HG02938 (cell line): ENCODE data around the gene SATB1.
"Not testable (repeated sequence)": the region's sequence is repeated elsewhere in the genome, so short reads cannot be mapped to it uniquely, and the experiment has no call there.

Experiments
- ATAC-seq: cut with Tn5 transposase; IDR thresholded peaks from one replicate; pipeline ENCODE4 v1.9.1; 2021; ENCODE audit warnings: mild to moderate bottlenecking, moderate library complexity; ENCODE audit not compliant: unreplicated experiment

SATB1 gene

DNA sequence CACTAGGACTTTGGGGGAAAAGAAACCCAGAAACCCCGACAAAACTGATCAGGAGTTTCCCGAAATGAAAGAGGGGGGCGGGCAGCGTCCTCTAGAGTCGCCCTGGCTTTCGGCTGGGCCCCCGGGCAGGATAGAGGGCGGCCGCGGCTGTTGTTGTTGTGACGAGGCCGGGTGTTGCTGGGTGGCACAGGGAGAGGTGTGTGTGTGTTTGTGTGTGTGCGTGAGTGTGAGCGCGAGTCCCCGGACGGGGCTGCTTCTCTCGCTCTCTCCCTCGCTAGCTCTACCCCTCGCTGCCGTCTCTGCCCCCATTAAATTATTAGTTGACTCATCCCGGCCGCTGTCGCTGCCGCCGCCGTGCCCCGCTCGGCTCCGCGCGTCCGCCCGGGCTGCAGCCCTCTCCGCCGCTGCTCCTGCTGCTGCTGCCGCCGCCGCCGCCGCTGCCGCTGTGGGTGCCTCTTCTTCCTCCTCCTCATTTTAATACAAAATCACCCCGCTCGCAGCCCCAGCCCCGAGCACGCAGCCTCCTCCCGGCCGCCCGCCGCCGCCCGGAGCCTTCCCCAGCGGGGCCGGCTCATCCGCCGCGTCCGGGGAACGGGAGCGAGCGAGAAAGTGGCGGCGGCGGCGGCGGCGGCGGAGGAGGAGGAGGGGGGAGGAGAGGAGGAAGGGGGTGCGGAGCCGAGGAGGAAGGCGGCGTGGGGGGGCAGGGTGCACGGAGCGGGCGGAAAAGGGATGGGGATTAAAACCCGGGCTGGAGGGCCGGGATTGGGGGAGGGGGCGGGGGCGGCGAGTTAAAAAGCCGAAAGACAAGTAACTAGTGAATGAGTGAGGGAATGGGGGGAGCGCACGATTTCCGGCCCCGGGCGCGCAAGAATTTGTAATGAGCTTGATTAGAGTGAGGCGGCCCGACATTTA lies at the start of gene SATB1:
TSS of gene SATB1 (minus strand) at position 611 of the 912 bp plus-strand sequence. CDS start 4,372 bp downstream, outside the sequence.
- ATAC-seq = peak; percentile 40

DNA sequence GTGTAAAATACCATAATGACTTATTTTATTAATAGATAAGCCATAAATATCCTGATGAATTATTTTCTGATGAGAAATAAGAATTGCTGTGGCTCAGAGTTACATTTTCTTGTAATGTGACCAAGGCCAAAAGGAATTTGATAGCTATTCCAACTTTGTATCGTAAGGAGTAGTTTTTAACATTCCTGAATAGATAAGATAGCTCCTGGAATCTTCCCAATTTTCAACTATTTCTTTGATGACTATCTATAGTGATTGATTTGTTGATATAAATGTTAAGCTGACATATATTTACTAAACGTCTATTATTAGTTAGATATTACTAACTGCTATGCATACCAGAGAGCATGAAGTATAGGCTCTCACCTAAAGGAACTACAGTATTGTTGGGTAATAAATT lies 49.1 kb upstream of the SATB1 start:
- ATAC-seq = no peak

DNA sequence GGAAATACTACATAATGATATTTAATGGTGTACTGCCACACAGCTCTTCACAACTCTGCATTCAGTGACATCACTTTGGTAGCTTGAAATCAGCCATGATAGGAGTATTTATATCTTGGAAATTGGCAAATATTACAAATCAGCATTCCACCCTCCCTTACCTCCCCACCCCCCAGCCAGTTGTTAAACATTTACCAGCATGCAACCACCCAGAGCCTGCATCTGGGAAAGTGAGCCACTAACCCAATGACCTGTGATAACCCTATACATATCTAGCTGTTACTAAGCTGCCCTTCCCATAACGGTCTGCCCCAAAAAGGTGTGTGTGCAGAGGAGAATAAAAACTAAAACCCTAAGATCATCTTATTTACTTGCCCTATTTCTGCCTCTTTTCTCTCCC lies 44.6 kb upstream of the SATB1 start:
- no peak for ATAC-seq

DNA sequence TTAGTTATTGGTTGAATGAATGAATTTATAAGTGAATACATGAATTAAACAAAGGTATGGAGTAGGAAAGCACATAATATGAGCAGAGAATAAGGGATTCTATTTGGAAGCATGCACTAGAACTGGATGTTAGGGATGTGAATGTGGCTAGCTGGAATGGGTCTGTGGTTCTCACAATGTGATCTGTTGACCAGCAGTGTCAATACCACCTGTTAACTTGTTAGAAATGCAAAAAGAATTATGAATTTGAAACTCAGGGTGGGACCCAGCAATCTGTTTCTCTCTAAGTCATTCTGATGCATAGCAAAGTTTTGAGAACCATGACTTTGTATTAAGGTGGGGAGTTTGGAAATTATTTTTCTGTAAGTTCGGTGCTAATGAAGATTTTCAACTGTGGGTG lies 41.0 kb upstream of the SATB1 start:
- no peak for ATAC-seq

DNA sequence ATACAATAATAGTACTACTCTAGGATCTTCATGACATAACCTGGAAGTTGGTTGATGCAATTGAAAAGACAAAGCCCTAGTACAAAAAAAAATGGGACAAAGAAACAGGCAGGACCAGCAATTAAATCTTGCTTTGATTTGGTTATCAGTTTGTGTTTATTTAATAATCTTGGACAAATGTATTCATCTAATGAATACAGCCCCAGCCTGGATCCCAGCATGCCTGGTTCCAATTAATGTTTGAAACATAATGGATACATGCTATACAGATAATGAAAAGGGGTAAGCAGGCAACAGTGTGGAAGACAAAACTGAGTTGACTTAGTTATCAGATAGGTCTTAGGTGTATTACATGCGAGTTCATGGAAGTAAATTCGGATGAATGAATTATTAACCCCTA lies 29.6 kb upstream of the SATB1 start:
- ATAC-seq = no peak

DNA sequence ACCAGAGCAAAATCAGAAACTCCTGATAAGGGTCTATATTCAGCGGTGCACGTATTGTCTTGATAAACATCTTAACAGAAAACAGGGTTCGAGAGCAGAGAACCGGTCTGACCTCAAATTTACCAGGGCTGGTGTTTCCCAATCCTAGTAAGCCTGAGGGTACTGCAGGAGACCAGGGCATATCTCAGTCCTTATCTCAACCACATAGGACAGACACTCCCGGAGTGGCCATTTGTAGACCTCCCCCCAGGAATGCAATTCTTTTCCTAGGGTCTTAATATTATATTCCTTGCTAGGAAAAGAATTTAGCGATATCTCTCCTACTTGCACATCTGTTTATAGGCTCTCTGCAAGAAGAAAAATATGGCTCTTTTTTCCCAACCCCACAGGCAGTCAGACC lies 24.5 kb upstream of the SATB1 start:
- ATAC-seq = not testable (repeated sequence)

DNA sequence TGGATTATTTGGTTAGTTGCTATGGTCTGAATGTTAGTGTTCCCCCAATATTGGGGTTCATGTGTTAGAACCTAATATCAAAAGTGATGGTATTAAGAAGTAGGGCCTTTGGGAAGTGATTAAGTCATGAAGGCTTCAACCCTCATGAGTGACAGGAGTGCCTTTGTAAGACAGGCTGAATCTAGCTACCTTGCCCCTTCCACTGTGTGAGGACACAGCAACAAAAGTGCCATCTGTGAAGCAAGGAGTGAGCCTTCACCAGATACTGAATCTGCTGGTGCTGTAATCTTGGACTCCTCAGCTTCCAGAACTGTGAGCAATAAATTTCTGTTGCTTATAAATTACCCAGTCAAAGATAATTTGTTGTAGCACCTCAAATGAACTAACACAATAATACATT lies 22.6 kb upstream of the SATB1 start:
- no peak for ATAC-seq

DNA sequence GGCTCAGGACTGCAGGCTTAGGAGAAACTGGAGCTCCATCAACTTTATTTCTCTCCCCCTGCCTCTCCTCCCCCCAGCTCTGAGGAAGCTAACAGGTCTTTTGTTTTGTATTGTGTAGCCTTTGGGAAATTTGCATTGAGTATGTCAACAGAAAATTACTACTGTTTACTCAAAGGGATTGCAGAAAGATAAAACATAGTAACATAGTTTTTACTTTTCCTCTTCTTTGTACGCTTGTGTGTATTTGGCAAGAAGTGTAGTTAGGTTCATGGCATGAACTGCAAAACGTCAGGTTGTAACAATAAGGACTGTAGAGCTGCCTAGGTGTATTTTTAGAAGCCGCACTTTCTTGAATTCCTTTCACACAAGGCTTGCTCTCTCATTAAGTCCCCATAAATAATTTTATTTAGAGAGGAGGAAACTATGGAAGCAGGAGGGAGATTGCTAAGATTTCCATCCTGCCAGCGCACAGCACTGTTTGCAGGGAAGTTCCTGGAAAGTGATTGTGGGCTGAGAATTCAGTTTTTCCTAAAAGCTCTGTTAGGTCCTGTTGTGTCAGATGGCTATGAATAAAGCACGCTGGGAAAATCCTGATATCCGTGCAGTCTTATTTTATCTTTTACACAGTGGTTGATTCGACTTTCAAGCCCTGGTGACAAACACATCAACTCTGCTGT lies 21.1 kb upstream of the SATB1 start:
- no peak for ATAC-seq

DNA sequence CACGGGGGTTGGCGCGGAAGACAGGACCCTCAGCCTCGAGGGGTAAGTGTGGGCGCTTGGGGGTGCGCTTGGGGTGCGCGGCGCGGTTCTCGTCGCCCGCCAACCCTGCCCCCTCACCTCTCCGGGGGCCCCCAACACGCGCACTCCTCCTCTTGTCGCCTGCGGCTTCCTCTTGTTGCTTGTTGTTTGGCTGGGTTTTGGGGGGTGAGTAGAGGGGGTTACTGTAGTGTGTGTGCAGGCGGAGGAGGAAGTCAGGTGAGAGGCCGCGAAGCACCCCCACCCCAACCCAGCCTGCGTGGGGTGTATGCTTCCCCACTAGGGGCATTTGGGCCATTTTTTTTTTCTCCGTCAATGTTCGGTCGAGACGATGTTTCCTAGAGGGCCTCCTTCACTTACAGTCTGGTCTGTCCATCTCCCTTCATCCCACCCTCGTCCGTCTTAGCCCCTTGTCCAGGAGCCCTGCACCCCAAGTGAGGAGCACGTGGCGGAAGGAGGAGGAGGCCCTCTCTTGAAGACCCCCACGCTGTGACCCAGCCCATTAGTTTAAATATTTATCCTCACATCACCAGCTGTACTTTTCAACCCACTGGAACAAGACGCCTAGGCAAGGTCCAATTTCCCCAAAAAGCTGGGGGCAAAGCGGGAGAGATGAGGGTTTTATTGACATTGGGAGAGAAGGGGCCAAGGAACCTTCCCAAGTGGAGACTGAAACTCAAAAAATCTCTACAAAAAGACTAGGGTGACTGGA lies 20.4 kb upstream of the SATB1 start:
- ATAC-seq = peak; percentile 29

DNA sequence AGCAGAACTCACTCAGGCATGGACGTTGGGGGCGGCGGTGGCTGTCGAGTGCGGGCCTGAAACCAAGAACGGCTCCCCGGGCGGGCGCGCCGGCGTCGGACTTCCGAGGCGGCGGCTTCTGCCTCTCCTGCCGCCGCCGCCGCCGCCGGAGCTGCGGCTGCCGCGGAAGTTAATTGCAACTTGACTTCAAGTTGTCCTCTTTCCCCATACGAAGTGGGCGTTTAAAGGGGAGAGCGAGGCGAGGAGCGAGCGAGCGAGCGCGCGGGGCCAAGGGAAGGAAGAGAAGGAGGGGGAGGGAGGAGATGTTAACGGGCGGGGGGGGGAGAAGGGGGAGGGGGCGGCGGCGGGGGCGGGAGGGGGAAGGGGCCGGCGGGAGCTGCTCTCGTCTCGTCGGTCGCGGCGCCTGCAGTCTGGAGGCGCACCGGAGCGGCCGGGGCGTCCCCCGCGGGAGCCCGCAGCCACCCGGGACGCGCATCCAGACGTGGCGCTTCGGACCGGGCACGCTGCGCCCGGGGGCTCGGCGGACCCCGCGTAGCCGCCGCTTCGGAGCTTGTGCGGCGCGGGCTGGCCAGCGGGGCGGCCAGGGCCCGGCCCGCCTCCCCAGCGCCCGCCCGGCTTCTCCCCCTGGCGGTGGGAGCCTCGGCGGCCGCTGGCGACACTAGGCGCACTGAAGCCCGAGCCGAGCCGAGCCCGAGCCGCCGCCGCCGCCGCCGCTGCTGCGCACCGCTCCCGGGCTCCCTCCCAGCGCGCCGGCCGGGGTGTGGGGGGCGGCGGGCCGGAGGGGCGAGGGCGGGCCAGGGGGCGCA lies 19.7 kb upstream of the SATB1 start:
- ATAC-seq = peak; percentile 71

DNA sequence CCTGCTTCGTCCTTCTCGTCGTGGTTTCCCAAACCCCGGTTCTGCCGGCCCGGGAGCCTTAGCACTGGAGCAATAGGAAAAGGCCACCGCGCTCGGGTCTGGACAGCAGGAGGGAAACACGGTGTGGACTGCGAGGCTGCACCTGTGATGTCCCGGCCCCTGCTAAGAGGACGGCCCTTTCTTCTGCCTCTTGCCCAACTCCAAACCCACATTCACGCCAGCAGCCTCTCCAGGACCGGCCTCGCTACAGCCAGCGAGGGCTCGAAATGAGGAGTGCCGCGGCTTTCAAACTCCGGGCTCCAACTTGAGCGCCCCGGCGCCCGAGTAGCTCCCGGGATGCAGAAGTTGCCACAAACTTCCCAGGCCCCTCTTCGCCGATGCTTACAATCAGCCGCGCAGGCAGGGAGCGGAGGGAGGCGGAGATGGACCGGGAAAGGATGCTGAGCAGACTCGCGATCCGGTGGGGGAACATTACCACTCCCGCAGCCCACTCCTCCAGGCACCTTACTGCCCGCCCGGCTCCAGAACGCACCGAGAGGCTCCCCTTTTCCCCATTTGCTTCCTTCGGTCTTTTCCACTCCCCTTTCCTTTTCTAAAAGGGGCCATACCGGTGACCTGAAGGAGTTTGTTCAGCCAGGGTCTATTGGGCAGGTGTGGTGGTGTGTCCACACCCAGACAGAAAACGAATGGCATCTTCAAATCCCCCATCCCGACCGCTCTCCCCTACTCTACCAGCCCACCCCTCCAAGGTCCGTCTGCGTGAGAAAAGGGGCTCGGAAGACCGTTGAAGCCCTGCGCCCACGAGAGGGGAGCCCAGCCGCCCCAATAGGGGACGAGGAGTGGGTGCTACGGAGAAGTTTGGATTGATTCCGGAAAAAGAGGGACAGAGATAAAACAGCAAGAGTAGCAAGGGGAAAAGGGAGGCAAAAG lies 18.8 kb upstream of the SATB1 start:
- ATAC-seq = no peak

DNA sequence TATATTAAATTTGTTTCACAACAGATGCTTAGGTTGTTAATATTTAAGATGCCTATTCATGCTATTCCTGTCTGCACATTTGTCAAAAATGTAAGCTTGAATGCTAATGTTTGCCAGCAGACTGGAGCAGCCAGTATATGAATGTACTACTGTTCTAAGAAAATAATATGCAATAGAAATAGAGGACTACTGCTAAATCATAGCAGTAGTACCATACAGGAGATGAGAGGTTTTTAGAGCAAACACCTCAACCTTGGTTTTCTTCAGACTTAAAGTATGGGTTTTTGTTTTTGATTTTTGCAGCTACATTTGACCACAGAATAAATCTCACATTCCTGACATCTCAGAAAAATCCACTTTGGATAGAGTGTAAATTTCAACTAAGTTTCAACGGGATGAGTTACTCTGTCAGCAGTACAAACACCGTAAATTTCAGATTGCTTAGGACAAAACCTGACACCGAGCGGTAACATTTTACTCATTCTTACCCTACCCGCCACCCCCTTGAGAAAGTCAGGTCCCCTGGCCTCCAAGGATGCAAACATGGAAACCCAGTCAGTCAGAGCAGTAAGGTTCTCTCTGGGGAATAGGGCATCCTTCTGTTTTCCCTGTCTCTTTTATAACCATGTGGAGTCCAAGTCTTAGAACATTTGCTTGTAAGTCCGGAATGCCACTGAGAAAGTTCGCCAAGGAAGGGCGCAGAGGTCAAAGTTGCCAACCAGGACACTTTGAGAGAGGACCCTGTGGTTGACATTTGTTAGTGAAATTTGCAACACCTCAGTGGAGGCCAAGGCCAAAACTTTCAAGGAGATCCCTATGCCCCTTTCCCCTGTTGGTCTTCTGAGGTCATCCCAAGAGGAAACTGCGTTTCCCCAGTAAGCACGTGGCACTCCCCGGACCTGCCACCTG lies 17.9 kb upstream of the SATB1 start:
- no peak for ATAC-seq

DNA sequence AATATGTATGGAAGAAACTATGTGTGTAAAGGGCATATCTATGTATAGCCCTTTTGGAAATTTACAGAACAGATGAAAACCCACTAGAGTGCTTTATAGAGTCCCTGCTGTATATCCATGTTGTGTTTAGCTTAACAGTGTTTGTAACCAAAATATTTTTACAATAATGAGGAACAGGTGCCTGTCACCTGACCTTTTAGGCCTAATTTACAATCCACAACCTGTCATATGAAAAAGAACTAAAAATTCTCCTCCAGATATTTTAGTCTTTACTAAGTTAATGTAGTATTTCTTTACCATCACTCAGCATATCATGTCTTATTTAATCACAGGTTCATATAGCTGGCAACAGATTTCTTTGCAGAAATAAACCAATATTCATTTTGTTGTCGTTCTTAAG lies 16.4 kb upstream of the SATB1 start:
- no peak for ATAC-seq

DNA sequence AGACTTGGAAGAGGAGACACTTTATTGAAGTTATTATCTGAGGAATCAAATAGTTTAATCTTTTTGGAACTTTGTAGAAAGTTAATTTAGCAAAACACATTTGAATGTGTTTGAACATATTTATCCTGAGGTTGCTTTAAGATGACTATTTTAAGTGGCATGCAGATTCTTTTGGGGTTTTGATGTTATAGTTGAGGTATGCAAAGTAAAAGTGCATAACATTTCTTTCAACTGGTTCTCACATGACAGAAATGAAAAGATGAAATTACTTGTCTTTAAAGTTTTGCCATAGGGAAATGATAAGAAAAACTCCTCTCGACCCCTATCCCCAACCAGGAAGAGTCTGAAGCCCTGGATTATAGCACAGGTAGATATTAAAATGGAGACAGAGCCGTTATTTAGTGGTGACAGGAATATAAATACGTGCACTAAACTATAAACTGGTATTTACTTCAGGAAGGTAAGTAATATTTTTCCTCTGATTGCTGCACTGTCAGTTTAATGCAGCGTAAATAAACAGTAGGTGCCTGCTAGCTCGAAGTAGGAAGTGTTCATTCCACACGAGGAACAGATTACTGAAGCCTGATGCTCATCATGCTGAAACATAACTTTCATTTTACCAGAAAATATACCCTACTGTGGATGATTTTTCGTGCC lies 15.1 kb upstream of the SATB1 start:
- no peak for ATAC-seq

DNA sequence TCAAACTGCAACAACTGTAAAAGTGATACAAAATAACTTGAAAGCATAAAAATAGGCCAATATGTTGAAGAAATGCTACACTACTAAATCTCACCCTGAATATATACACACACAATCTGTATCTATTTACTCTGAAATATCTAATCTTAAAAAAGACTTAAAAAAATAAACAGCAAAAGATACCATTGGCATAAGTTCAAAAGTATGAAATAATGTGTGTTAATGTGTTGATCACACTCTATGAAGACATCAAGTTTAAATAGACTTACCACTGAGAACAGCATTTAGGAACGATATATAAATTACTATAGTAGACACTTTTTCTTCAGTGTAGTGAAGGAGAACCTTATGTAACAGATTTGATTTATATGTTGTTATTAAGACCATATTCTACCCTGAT lies 14.1 kb upstream of the SATB1 start:
- ATAC-seq = no peak

DNA sequence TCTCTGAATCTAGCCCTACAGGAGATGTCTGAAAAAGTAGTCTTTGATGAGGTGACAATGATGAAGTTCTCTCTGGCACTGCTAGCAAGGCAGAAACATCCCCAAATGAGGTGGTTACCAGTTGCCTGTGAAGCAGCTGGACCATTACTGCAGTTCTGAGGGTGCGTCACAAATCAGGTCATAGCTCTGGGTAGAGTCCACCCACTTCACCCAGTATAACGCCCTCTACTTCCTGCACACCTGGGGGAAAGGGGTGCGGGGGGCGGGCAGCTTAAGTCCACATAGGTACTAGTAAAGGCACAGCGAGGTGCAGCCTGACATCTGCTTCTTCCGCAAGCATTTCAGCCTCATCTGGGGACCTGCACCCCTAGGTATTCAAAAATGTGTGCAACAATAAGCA lies 13.4 kb upstream of the SATB1 start:
- no peak for ATAC-seq

DNA sequence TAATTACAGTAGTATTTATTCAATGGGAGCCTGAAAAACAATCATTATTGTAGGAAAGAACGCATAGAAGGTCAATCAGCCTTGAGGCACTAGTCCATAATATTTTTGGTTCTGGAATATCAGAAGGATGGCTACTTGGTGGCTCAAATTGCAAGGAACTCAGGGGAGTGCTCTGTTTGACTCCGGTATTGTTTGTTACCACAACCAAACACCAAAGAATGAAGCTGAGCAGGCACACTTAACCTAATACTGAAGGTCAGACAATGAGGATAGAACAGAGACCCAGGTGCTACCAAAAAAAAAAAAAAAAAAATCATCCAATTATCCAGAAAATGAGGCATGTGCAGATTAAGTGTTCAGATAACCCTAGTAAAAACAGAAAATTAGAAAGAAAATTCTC lies 11.1 kb upstream of the SATB1 start:
- no peak for ATAC-seq

DNA sequence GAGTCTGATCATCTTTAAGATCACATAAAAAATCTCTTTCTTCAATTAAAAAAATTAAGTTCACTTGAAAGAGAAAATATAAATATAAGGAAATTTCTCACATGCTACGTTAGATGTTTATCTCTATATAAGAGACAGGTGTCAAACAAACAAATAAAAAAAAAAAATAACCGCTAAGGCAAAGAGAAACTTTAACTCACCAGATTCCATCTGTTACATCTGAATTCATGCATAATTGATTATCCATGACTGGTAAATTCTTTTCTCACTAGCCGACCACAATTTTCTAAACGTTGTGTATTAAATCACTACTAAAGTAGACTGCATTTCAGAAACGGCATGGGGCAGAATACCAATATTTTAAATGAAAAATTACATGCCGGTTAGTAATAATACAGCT lies 9.6 kb upstream of the SATB1 start:
- no peak for ATAC-seq
